ENCODE measurements around the gene CRISPLD2.

CRISPLD2 gene

GRCh38 chr16:84832488-84833143 is 12.8 kb downstream of the CRISPLD2 start:
- H3K9me3 ChIP-seq (ENCODE audit: insufficient read depth, low read depth, low read length): no peaks in the 10 kb centered on the region
- H3K27me3 ChIP-seq (ENCODE audit: insufficient read depth, low read length, poor library complexity, severe bottlenecking): no peaks in the 10 kb centered on the region
- no peak overlapping the region for H3K4me2 ChIP-seq (ENCODE audit: low read depth, low read length, poor library complexity, severe bottlenecking)
- TF ChIP-seq EZH2phosphoT487 (IDR thresholded peaks at IDR 0.05; ENCODE audit: borderline replicate concordance): no peak
- TF ChIP-seq, protein P1, sequence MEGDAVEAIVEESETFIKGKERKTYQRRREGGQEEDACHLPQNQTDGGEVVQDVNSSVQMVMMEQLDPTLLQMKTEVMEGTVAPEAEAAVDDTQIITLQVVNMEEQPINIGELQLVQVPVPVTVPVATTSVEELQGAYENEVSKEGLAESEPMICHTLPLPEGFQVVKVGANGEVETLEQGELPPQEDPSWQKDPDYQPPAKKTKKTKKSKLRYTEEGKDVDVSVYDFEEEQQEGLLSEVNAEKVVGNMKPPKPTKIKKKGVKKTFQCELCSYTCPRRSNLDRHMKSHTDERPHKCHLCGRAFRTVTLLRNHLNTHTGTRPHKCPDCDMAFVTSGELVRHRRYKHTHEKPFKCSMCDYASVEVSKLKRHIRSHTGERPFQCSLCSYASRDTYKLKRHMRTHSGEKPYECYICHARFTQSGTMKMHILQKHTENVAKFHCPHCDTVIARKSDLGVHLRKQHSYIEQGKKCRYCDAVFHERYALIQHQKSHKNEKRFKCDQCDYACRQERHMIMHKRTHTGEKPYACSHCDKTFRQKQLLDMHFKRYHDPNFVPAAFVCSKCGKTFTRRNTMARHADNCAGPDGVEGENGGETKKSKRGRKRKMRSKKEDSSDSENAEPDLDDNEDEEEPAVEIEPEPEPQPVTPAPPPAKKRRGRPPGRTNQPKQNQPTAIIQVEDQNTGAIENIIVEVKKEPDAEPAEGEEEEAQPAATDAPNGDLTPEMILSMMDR (conservative IDR thresholded peaks at IDR 0.05; ENCODE audit: low read length): no peak
- H3K4me1 ChIP-seq (ENCODE audit: insufficient read depth, low read length, poor library complexity, severe bottlenecking): no peaks in the 10 kb centered on the region
- H3K9ac ChIP-seq (ENCODE audit: low read depth, low read length, poor library complexity, severe bottlenecking): no peak overlapping the region
- no peak overlapping the region for H2AFZ ChIP-seq (ENCODE audit: low read length)
- no peaks in the 10 kb centered on the region for H3F3A ChIP-seq (ENCODE audit: low read depth)
- no peaks in the 10 kb centered on the region for H4K20me1 ChIP-seq (ENCODE audit: insufficient read depth, low read length, poor library complexity, severe bottlenecking)
- H3K4me3 ChIP-seq (ENCODE audit: low read length, poor library complexity, severe bottlenecking): no peak overlapping the region
- no peaks in the 10 kb centered on the region for H3K36me3 ChIP-seq (ENCODE audit: insufficient read depth, low read length)
- no peaks in the 10 kb centered on the region for H3K9me2 ChIP-seq (replicated peaks; ENCODE audit: low read depth, low read length)
- H3K79me2 ChIP-seq (ENCODE audit: insufficient read depth, low read length): no peaks in the 10 kb centered on the region

GRCh38 chr16:84833144-84833500 is 13.3 kb downstream of the CRISPLD2 start:
- Histone ChIP-seq H3K4me2 (ENCODE audit: low read depth, low read length, poor library complexity, severe bottlenecking) (no peak overlapping the region), H3K4me1 (ENCODE audit: insufficient read depth, low read length, poor library complexity, severe bottlenecking) (no peaks in the 10 kb centered on the region), H3F3A (ENCODE audit: low read depth) (no peaks in the 10 kb centered on the region), H2AFZ (ENCODE audit: low read length) (no peak overlapping the region), H3K9me2 (replicated peaks; ENCODE audit: low read depth, low read length) (no peaks in the 10 kb centered on the region), H3K27me3 (ENCODE audit: insufficient read depth, low read length, poor library complexity, severe bottlenecking) (no peaks in the 10 kb centered on the region), H3K9ac (ENCODE audit: low read depth, low read length, poor library complexity, severe bottlenecking) (no peak overlapping the region), H4K20me1 (ENCODE audit: insufficient read depth, low read length, poor library complexity, severe bottlenecking) (no peaks in the 10 kb centered on the region), H3K4me3 (ENCODE audit: low read length, poor library complexity, severe bottlenecking) (no peak overlapping the region), H3K9me3 (ENCODE audit: insufficient read depth, low read depth, low read length) (no peaks in the 10 kb centered on the region), H3K79me2 (ENCODE audit: insufficient read depth, low read length) (no peaks in the 10 kb centered on the region), H3K36me3 (ENCODE audit: insufficient read depth, low read length) (no peaks in the 10 kb centered on the region)
- TF ChIP-seq, protein P1 (conservative IDR thresholded peaks at IDR 0.05; ENCODE audit: low read length): no peak

GRCh38 chr16:84833542-84834402 is 14.0 kb downstream of the CRISPLD2 start:
- H3K4me2 ChIP-seq (ENCODE audit: low read depth, low read length, poor library complexity, severe bottlenecking): no peak overlapping the region

More at GRCh38 chr16:84833542-84834402, 14.0 kb downstream of the CRISPLD2 start:
- H3K9ac ChIP-seq (ENCODE audit: low read depth, low read length, poor library complexity, severe bottlenecking): no peak overlapping the region
- no peaks in the 10 kb centered on the region for H3F3A ChIP-seq (ENCODE audit: low read depth)
- no peaks in the 10 kb centered on the region for H4K20me1 ChIP-seq (ENCODE audit: insufficient read depth, low read length, poor library complexity, severe bottlenecking)
- no peaks in the 10 kb centered on the region for H3K36me3 ChIP-seq (ENCODE audit: insufficient read depth, low read length)
- H3K4me3 ChIP-seq (ENCODE audit: low read length, poor library complexity, severe bottlenecking): no peak overlapping the region
- no peak overlapping the region for H2AFZ ChIP-seq (ENCODE audit: low read length)
- TF ChIP-seq EZH2phosphoT487 (IDR thresholded peaks at IDR 0.05; ENCODE audit: borderline replicate concordance): no peak
- TF ChIP-seq, protein P1 (conservative IDR thresholded peaks at IDR 0.05; ENCODE audit: low read length): no peak
- no peaks in the 10 kb centered on the region for H3K4me1 ChIP-seq (ENCODE audit: insufficient read depth, low read length, poor library complexity, severe bottlenecking)
- H3K27me3 ChIP-seq (ENCODE audit: insufficient read depth, low read length, poor library complexity, severe bottlenecking): no peaks in the 10 kb centered on the region
- no peaks in the 10 kb centered on the region for H3K79me2 ChIP-seq (ENCODE audit: insufficient read depth, low read length)
- H3K9me3 ChIP-seq (ENCODE audit: insufficient read depth, low read depth, low read length): no peaks in the 10 kb centered on the region
- no peaks in the 10 kb centered on the region for H3K9me2 ChIP-seq (replicated peaks; ENCODE audit: low read depth, low read length)

All from Loucy (cell line).